Endodermal cell (in vitro differentiated cells): ENCODE results near the gene SKAP1. TPM values are rescaled to one million over a fixed set of nuclear protein-coding genes. Genes with fewer than 3 reads are reported as not detected.

Experiments used
- DNase-seq: peaks from one replicate; pipeline ENCODE4 v3.0.0-alpha.2; 2017
- H3K27ac ChIP-seq: 2 replicates; pipeline ENCODE4 v1.5.1; 2013; ENCODE audit warnings: mild to moderate bottlenecking, low read depth, low read length, moderate library complexity
- H3K27me3 ChIP-seq: 2 replicates; pipeline ENCODE4 v1.6.1; 2013; ENCODE audit warnings: mild to moderate bottlenecking, low read length, moderate library complexity; ENCODE audit not compliant: insufficient read depth, control insufficient read depth, poor library complexity, severe bottlenecking
- H3K36me3 ChIP-seq: 2 replicates; pipeline ENCODE4 v1.7.0; 2013; ENCODE audit warnings: mild to moderate bottlenecking, low read length, moderate library complexity; ENCODE audit not compliant: control insufficient read depth, insufficient read depth
- H3K4me1 ChIP-seq: one replicate; pipeline ENCODE4 v1.7.0; 2013; ENCODE audit warnings: low read length; ENCODE audit not compliant: control insufficient read depth, insufficient read depth
- H3K4me3 ChIP-seq: 2 replicates; pipeline ENCODE4 v1.5.1; 2013; ENCODE audit warnings: mild to moderate bottlenecking, low read length, moderate library complexity
- H3K9ac ChIP-seq: 2 replicates; pipeline ENCODE4 v1.6.1; 2013; ENCODE audit warnings: mild to moderate bottlenecking, low read length, moderate library complexity; ENCODE audit not compliant: poor library complexity, severe bottlenecking; ENCODE audit errors: extremely low read depth
- H3K9me3 ChIP-seq: 2 replicates; pipeline ENCODE4 v1.6.1; 2013; ENCODE audit warnings: mild to moderate bottlenecking, low read length, moderate library complexity; ENCODE audit not compliant: control insufficient read depth
- H3K27ac Mint-ChIP-seq: 2 replicates; pipeline ENCODE4 v1.8.0; 2020; ENCODE audit warnings: mixed read lengths
- H3K27me3 Mint-ChIP-seq: 2 replicates; pipeline ENCODE4 v1.8.0; 2021; ENCODE audit warnings: mild to moderate bottlenecking, mixed read lengths; ENCODE audit not compliant: insufficient read depth
- H3K36me3 Mint-ChIP-seq: 2 replicates; pipeline ENCODE4 v1.8.0; 2020; ENCODE audit warnings: low read depth, mixed read lengths
- H3K4me1 Mint-ChIP-seq: 2 replicates; pipeline ENCODE4 v1.8.0; 2020; ENCODE audit warnings: mixed read lengths
- H3K4me3 Mint-ChIP-seq: 2 replicates; pipeline ENCODE4 v1.8.0; 2020; ENCODE audit warnings: mild to moderate bottlenecking, moderate library complexity, mixed read lengths
- H3K9me3 Mint-ChIP-seq: 2 replicates; pipeline ENCODE4 v1.8.0; 2020; ENCODE audit warnings: mild to moderate bottlenecking, mixed read lengths
- CTCF ChIP-seq: fragments of 200-600 bp; sonication (generic); conservative IDR thresholded peaks from 2 replicates; pipeline ENCODE4 v1.5.0; 2021; ENCODE audit warnings: antibody characterized with exemption, mild to moderate bottlenecking
- WGBS, 2 experiments: methylation state at CpG; one replicate each; pipeline versions ENCODE4 v1.1.5 to v1.1.7; 2013; ENCODE audit warnings: missing lambda C conversion rate in 2 of 2, mixed read lengths in 1 of 2; ENCODE audit not compliant: insufficient coverage in 1 of 2, insufficient read length in 1 of 2; 5-methylcytosine and 5-hydroxymethylcytosine counted together
- total RNA-seq, 2 donors: library from RNA; stranded (reverse); fragmentation: NEBNext Ultra II Directional in 1 of 2; extraction: Animal tissue kit (Norgen Biotek cat#: 25700) in 1 of 2; gene quantifications; 2 replicates in 1 of 2; 3 replicates in 1 of 2; pipeline ENCODE4 v1.2.1, GENCODE V29; 2021

SKAP1 gene
- total RNA-seq, 2 donors from 2014 or later: 0.31 to 0.53 TPM

GRCh38 chr17:48460052-48460451 is 30.0 kb upstream of the SKAP1 start:
- H3K9ac ChIP-seq: no peak overlapping the region
- no peak overlapping the region for H3K27ac Mint-ChIP-seq
- H3K9me3 ChIP-seq: peaks cover 3% of the 10 kb centered on the region
- TF ChIP-seq CTCF: no peak
- peaks cover 57% of the 10 kb centered on the region for H3K27me3 ChIP-seq
- H3K36me3 Mint-ChIP-seq: no peaks in the 10 kb centered on the region
- peaks cover 10% of the 10 kb centered on the region for H3K4me1 Mint-ChIP-seq
- no peak overlapping the region for H3K27ac ChIP-seq
- peaks cover 92% of the 10 kb centered on the region for H3K27me3 Mint-ChIP-seq
- H3K4me3 Mint-ChIP-seq: no peak overlapping the region
- peaks cover 4% of the 10 kb centered on the region for H3K9me3 Mint-ChIP-seq
- no peaks in the 10 kb centered on the region for H3K36me3 ChIP-seq
- no peak overlapping the region for H3K4me3 ChIP-seq
- 81 to 90% methylated on average over 2 to 3 of the region's 3 CpGs for WGBS, 2 experiments
- DNase-seq: no peak
- H3K4me1 ChIP-seq: peaks cover 3% of the 10 kb centered on the region

- peaks cover 57% of the 10 kb centered on the region for H3K27me3 ChIP-seq
- H3K27me3 Mint-ChIP-seq: peaks cover 92% of the 10 kb centered on the region
These were observed 29.2 kb upstream of the SKAP1 start for GRCh38 chr17:48459070-48459844.

GRCh38 chr17:48457080-48457836 is 27.2 kb upstream of the SKAP1 start:
- peaks cover 41% of the 10 kb centered on the region for H3K27me3 ChIP-seq
- DNase-seq: peak; percentile 92
- peaks cover 19% of the 10 kb centered on the region for H3K9me3 Mint-ChIP-seq
- peaks cover 10% of the 10 kb centered on the region for H3K4me1 Mint-ChIP-seq
- no peaks in the 10 kb centered on the region for H3K36me3 Mint-ChIP-seq
- no peak overlapping the region for H3K9ac ChIP-seq
- H3K27me3 Mint-ChIP-seq: peaks cover 86% of the 10 kb centered on the region
- no peak overlapping the region for H3K27ac ChIP-seq
- H3K27ac Mint-ChIP-seq: no peak overlapping the region
- 17 to 20% methylated on average over 14 to 21 of the region's 22 CpGs for WGBS, 2 experiments
- peaks cover 3% of the 10 kb centered on the region for H3K4me1 ChIP-seq
- H3K36me3 ChIP-seq: no peaks in the 10 kb centered on the region
- H3K4me3 Mint-ChIP-seq: peak overlapping the region; percentile 41
- peak; percentile 99 for TF ChIP-seq CTCF
- H3K9me3 ChIP-seq: peaks cover 18% of the 10 kb centered on the region
- H3K4me3 ChIP-seq: peak overlapping the region; percentile 55

More at GRCh38 chr17:48459070-48459844, 29.2 kb upstream of the SKAP1 start:
- H3K4me1 Mint-ChIP-seq: peaks cover 10% of the 10 kb centered on the region
- TF ChIP-seq CTCF: no peak
- WGBS, 2 experiments: 91% methylated on average over 4 of the region's 4 CpGs
- H3K4me3 Mint-ChIP-seq: no peak overlapping the region
- no peak overlapping the region for H3K4me3 ChIP-seq
- no peak overlapping the region for H3K27ac ChIP-seq
- peaks cover 11% of the 10 kb centered on the region for H3K9me3 Mint-ChIP-seq
- peaks cover 3% of the 10 kb centered on the region for H3K4me1 ChIP-seq
- peaks cover 11% of the 10 kb centered on the region for H3K9me3 ChIP-seq
- no peaks in the 10 kb centered on the region for H3K36me3 Mint-ChIP-seq
- H3K9ac ChIP-seq: no peak overlapping the region
- H3K36me3 ChIP-seq: no peaks in the 10 kb centered on the region
- DNase-seq: no peak
- H3K27ac Mint-ChIP-seq: no peak overlapping the region
